BLaER1 treated with 17β-estradiol and CSF1 and Interleukin-3, amounts not matched to agents 10 nM and 100 nM (cell line): ENCODE results near the gene LRRC75B.
A peak's percentile ranks its signal among the peaks of the same experiment; 100 is the strongest.
"Not testable (repeated sequence)": the region's sequence is repeated elsewhere in the genome, so short reads cannot be mapped to it uniquely, and the experiment has no call there.

Experiments
- H3K27ac ChIP-seq, 11 experiments: shearing (Covaris generic); formaldehyde crosslinking; 2 replicates each; pipeline ENCODE4 v1.8.1; 2022
- H3K27me3 ChIP-seq, 11 experiments: shearing (Covaris generic); formaldehyde crosslinking; 2 replicates each; pipeline ENCODE4 v1.8.1; 2022
- H3K36me3 ChIP-seq, 11 experiments: shearing (Covaris generic); formaldehyde crosslinking; 2 replicates each; pipeline ENCODE4 v1.8.1; 2022
- H3K4me1 ChIP-seq, 10 experiments: shearing (Covaris generic); formaldehyde crosslinking; 2 replicates each; pipeline ENCODE4 v1.8.1; 2022
- H3K4me2 ChIP-seq, 11 experiments: shearing (Covaris generic); formaldehyde crosslinking; 2 replicates each; pipeline ENCODE4 v1.8.1; 2022
- H3K4me3 ChIP-seq, 10 experiments: shearing (Covaris generic); formaldehyde crosslinking; 2 replicates each; pipeline ENCODE4 v1.8.1; 2022
- H3K9ac ChIP-seq, 11 experiments: shearing (Covaris generic); formaldehyde crosslinking; 2 replicates each; pipeline ENCODE4 v1.8.1; 2022
- H3K9me3 ChIP-seq, 11 experiments: shearing (Covaris generic); formaldehyde crosslinking; replicated peaks in 1 of 11; 2 replicates each; pipeline ENCODE4 v1.8.1; 2022
- H4K20me1 ChIP-seq, 11 experiments: shearing (Covaris generic); formaldehyde crosslinking; 2 replicates each; pipeline ENCODE4 v1.8.1; 2022
- Cebpa-rat ChIP-seq, 11 experiments: shearing (Covaris generic); IDR thresholded peaks; 2 replicates each; pipeline ENCODE4 v1.8.1; 2022

The LRRC75B gene

DNA sequence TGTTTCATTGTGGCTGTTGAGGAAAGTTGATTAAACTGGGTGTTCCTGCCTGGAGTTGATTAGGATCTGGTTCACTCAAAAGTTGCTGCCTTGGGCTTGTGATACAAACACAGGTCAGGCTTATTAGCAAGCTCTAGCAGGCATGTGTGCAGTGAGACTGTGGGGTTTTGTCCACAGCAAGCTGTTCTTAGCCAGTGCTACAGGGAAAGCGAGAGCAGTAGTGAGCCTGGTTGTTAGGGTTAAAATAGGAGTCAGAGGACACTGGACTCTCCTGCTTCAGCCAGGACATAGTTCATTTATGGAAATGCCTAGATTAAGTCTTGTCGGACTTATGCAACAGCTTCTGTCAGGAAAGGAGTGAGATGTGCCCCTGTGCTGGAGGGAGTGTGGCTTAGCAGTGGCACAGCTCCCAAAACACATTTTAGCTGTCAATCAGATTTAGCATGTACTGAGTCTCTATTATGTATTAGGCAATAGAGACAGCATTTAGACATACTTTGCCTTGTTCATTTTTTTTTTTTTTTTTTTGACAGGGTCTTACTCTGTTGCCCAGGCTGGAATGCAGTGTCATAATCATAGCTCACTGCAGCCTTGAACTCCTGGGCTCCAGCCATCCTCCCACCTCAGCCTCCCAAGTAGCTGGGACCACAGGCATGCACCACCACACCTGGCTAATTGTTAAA is 28.4 kb downstream of the LRRC75B start:
- H3K4me1 ChIP-seq: peaks cover 2 to 13% (median 3%) of the 10 kb centered on the region in 10 experiments; a peak in 13 of 20 replicates
- H3K9me3 ChIP-seq: no peaks in the 10 kb centered on the region
- TF ChIP-seq Cebpa-rat (IDR thresholded peaks at IDR 0.05): no peak
- H3K27ac ChIP-seq: no peak overlapping the region
- H4K20me1 ChIP-seq: peaks cover 78 to 100% (median 99%) of the 10 kb centered on the region in 11 experiments
- no peak overlapping the region for H3K4me3 ChIP-seq
- no peak overlapping the region for H3K4me2 ChIP-seq
- H3K27me3 ChIP-seq: no peaks in the 10 kb centered on the region
- H3K36me3 ChIP-seq: peaks cover 87 to 100% (median 100%) of the 10 kb centered on the region in 11 experiments
- H3K9ac ChIP-seq: peak overlapping the region in 5 of 11 experiments; percentile 3 to 26 (median 16); a peak in 4 of 22 replicates

- Histone ChIP-seq H4K20me1 (peaks cover 90 to 100% (median 100%) of the 10 kb centered on the region in 11 experiments), H3K4me2 (no peak overlapping the region)
- TF ChIP-seq Cebpa-rat (IDR thresholded peaks at IDR 0.05): no peak
These were observed 29.6 kb downstream of the LRRC75B start for GRCh38 chr22:24563246-24563645.

DNA sequence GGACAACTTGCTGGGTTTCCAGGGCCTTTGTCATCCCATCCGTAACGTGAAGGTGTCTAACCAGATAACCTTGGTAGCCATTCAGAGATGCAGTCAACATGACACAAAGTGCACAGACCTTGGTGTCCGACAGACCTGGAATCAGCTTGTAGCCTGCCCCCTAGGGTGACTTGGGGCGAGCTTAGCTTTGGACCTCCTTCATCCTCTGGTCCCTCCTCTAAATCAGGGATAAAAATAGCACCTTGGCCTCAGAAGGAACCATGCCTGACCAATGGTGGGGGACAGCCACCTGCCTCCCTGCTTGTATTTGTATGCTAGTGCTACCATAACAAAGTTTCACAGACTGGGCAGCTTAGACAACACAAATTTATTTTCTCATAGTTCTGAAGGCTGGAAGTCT is 33.4 kb downstream of the LRRC75B start:
- peaks cover 30 to 43% (median 33%) of the 10 kb centered on the region in 10 experiments for H3K4me1 ChIP-seq
- no peaks in the 10 kb centered on the region for H3K9me3 ChIP-seq
- H3K27me3 ChIP-seq: no peaks in the 10 kb centered on the region
- H3K9ac ChIP-seq: peak overlapping the region in 6 of 11 experiments; percentile 21 to 41 (median 28); a peak in 7 of 22 replicates
- H3K27ac ChIP-seq: no peak overlapping the region
- TF ChIP-seq Cebpa-rat (IDR thresholded peaks at IDR 0.05): no peak
- H3K36me3 ChIP-seq: peaks cover 61 to 77% (median 75%) of the 10 kb centered on the region in 11 experiments
- H4K20me1 ChIP-seq: peaks cover 52 to 89% (median 83%) of the 10 kb centered on the region in 11 experiments
- peak overlapping the region in 7 of 11 experiments; percentile 1 to 96 (median 7); a peak in 5 of 22 replicates for H3K4me2 ChIP-seq
- no peak overlapping the region for H3K4me3 ChIP-seq

More at GRCh38 chr22:24563246-24563645, 29.6 kb downstream of the LRRC75B start:
- H3K9ac ChIP-seq: peak overlapping the region in 4 of 11 experiments; percentile 5 to 36 (median 22); a peak in 1 of 22 replicates
- H3K27me3 ChIP-seq: no peaks in the 10 kb centered on the region
- H3K36me3 ChIP-seq: peaks cover 87 to 100% (median 100%) of the 10 kb centered on the region in 11 experiments
- H3K9me3 ChIP-seq: no peaks in the 10 kb centered on the region
- peaks cover 13 to 25% (median 15%) of the 10 kb centered on the region in 10 experiments; a peak in 18 of 20 replicates for H3K4me1 ChIP-seq
- no peak overlapping the region for H3K4me3 ChIP-seq
- no peak overlapping the region for H3K27ac ChIP-seq

DNA sequence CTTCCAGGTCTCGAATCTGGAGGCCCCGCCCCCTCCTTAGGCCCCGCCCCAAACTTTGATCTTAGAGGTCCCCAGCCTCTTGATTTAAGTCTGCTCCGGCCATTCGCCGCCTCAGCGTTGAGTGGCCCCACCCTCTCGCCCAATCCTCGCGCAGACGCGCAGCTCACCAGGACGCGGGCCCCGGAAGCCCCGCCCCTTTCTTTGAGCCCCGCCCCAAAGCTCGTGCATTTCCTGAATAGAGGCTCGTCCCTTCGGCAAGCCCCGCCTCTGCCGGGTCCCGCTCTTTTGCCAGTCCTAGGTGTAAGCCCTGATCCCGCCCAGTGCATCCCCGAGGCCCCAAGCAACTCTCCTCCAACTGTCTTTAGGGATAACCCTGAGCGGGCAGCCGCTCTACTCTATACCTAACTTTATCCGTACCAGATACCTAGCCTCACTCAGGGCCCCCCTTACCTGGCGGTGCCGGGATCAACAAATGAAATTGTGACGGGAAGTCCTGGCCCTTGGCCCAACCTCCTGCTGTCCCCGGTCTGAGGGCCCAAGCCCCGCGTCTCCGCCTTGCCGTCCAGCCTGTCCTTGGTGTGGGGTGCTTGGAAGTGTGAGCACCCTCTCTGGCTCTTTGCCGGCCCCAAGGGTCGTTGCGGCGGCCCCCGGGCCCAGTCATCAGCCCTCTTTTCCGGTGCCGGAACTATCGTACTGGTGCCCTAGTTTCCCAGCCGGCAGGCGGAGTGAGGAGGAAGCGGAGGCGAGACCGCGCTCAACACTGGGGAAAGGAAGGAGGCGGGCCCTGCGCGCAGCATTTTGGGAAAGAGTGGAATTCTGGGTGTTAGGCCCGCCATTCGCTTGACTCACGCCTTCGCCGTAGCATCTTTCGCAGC is 37.5 kb downstream of the LRRC75B start, which contains the start of gene SNRPD3:
SNRPD3 (plus strand) TSS at position 835 of the 875 bp plus-strand sequence. CDS start 1,676 bp downstream, outside the sequence.
- peaks cover 66 to 72% (median 69%) of the 10 kb centered on the region in 10 experiments for H3K4me1 ChIP-seq
- peaks cover 48 to 89% (median 81%) of the 10 kb centered on the region in 11 experiments; a peak in 21 of 22 replicates for H4K20me1 ChIP-seq
- H3K4me2 ChIP-seq: peak within 1 kb of the TSS; percentile 96 to 100 (median 98)
- peak within 1 kb of the TSS; percentile 89 to 99 (median 98) for H3K9ac ChIP-seq
- H3K27ac ChIP-seq: peak within 1 kb of the TSS; percentile 95 to 100 (median 98)
- no peaks in the 10 kb centered on the region for H3K9me3 ChIP-seq
- H3K27me3 ChIP-seq: no peaks in the 10 kb centered on the region
- peaks cover 40 to 58% (median 53%) of the 10 kb centered on the region in 11 experiments for H3K36me3 ChIP-seq
- no peak for TF ChIP-seq Cebpa-rat (IDR thresholded peaks at IDR 0.05)
- H3K4me3 ChIP-seq: peak within 1 kb of the TSS; percentile 86 to 99 (median 98)

- Histone ChIP-seq H3K4me1 (peaks cover 64 to 79% (median 72%) of the 10 kb centered on the region in 10 experiments), H3K4me3 (peak within 1 kb of the TSS; percentile 86 to 99 (median 98)), H4K20me1 (peaks cover 52 to 89% (median 81%) of the 10 kb centered on the region in 11 experiments; a peak in 21 of 22 replicates), H3K27ac (peak within 1 kb of the TSS; percentile 95 to 100 (median 98)), H3K9ac (peak within 1 kb of the TSS; percentile 89 to 99 (median 98)), H3K9me3 (no peaks in the 10 kb centered on the region), H3K36me3 (peaks cover 36 to 58% (median 53%) of the 10 kb centered on the region in 11 experiments), H3K27me3 (no peaks in the 10 kb centered on the region), H3K4me2 (peak within 1 kb of the TSS; percentile 96 to 100 (median 98))
- no peak for TF ChIP-seq Cebpa-rat (IDR thresholded peaks at IDR 0.05)
These were observed 38.3 kb downstream of the LRRC75B start, which contains the start of gene GUCD1 for GRCh38 chr22:24554313-24555164. GUCD1 (minus strand) TSS chr22:24555138; CDS start chr22:24554991, 147 bp downstream.

- Histone ChIP-seq H3K36me3 (peaks cover 35 to 58% (median 53%) of the 10 kb centered on the region in 11 experiments), H4K20me1 (peaks cover 52 to 89% (median 81%) of the 10 kb centered on the region in 11 experiments; a peak in 21 of 22 replicates), H3K9me3 (no peaks in the 10 kb centered on the region), H3K9ac (peak overlapping the region; percentile 89 to 99 (median 98)), H3K27me3 (no peaks in the 10 kb centered on the region), H3K27ac (peak overlapping the region; percentile 90 to 98 (median 96); a peak in 21 of 22 replicates), H3K4me1 (peaks cover 56 to 77% (median 64%) of the 10 kb centered on the region in 10 experiments), H3K4me2 (peak overlapping the region; percentile 92 to 100 (median 98)), H3K4me3 (peak overlapping the region; percentile 86 to 99 (median 98))
- no peak for TF ChIP-seq Cebpa-rat (IDR thresholded peaks at IDR 0.05)
These were observed 39.1 kb downstream of the LRRC75B start for GRCh38 chr22:24553597-24554312.

DNA sequence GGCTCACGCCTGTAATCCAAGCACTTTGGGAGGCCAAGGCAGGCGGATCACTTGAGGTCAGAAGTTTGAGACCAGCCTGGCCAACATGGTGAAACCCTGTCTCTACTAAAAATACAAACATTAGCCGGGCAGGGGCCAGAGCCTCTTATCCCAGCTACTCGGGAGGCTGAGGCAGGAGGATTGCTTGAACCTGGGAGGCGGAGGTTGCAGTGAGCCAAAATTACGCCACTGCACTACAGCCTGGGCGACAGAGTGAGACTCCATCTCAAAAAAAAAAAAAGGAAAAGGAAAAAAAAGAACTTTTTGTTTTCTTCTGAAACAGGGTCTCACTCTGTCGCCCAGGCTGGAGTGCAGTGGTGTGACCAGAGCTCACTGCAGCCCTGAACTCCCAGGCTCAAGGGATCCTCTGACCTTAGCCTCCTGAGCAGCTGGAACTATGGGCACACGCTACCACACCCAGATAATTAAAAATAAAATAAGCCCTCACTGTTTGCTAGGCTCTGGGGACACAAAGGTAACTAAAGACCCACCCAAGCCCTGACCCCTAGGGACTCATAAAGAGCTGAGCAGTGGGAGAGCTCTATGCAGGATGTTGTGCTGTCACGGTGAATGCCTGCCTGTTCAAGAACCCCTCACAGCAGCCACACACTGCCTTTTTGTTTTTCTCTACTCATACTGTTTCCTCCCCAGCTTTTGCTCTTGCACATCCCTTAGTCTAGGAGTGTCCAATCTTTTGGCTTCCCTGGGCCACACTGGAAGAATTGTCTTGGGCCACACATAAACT is 40.2 kb downstream of the LRRC75B start:
- H3K4me3 ChIP-seq: peak overlapping the region in 9 of 10 experiments; percentile 88 to 99 (median 98); a peak in 15 of 20 replicates
- H3K4me1 ChIP-seq: peaks cover 46 to 67% (median 54%) of the 10 kb centered on the region in 10 experiments
- peak overlapping the region; percentile 89 to 99 (median 98); a peak in 21 of 22 replicates for H3K9ac ChIP-seq
- H3K27me3 ChIP-seq, H3K9me3 ChIP-seq: not testable (repeated sequence)
- peak overlapping the region; percentile 92 to 100 (median 98) for H3K4me2 ChIP-seq
- H3K27ac ChIP-seq: peak overlapping the region in 10 of 11 experiments; percentile 90 to 98 (median 96); a peak in 17 of 22 replicates
- H3K36me3 ChIP-seq: peaks cover 35 to 58% (median 53%) of the 10 kb centered on the region in 11 experiments
- peaks cover 59 to 89% (median 83%) of the 10 kb centered on the region in 11 experiments; a peak in 21 of 22 replicates for H4K20me1 ChIP-seq
